ENCODE measurements around the gene NPY5R. TPM values are rescaled to one million over a fixed set of nuclear protein-coding genes. Genes with fewer than 3 reads are reported as not detected.

Gene NPY5R
- total and polyA plus RNA-seq, 2 of the 4 experiments (the other 2 are of a cell fraction), result not detected

DNA sequence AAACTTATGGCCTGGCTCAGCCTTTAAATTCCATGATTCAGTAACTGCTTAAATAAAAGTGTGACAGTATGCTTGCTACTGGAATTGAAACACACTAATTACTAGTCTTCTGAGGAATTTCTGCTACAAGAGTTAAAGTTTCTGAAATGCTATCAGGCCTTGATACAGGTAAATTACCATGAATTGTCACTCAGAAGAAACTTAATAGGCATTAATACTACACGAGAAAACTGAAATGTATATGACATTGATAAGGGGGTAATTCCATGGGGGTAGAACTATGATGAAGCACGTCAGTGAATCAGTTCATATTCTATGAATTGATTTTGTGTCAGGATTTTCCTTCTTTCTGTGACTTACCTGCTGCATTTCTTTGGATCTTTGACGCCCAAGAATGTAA is 8.3 kb upstream of the NPY5R start:
- no peak overlapping the region for H3K14ac ChIP-seq (replicated peaks; ENCODE audit: low read depth, low read length)
- H2AFZ ChIP-seq (replicated peaks; ENCODE audit: low read length, poor library complexity), result no peak overlapping the region
- H2BK20ac ChIP-seq (ENCODE audit: low read depth, low read length), result no peak overlapping the region
- H3K4me1 ChIP-seq (ENCODE audit: control insufficient read depth, insufficient read depth, low read length), result no peaks in the 10 kb centered on the region
- no peak overlapping the region for H2AK5ac ChIP-seq (ENCODE audit: low read depth, low read length)
- H3K18ac ChIP-seq (ENCODE audit: low read depth, low read length), result no peak overlapping the region
- no peak overlapping the region for H2BK15ac ChIP-seq (ENCODE audit: low read depth, low read length)
- intact Hi-C loops (cut with micrococcal nuclease) (no loop called here), in situ Hi-C loops (cut with MboI; ENCODE audit: low sequenced_read_pairs) (loop anchor here (10.0 kb wide), 1 partner anchor 841 kb away; no protein-coding TSS in a partner anchor), dilution Hi-C loops (cut with HindIII; ENCODE audit: low sequenced_read_pairs, unreplicated experiment) (no loop called here)
- H3K9me3 ChIP-seq (ENCODE audit: control insufficient read depth, insufficient read depth, low read length), result no peaks in the 10 kb centered on the region
- peaks cover 19% of the 10 kb centered on the region for H3K27me3 ChIP-seq (ENCODE audit: control insufficient read depth, insufficient read depth, low read length)
- no CpG with 5 or more reads among the region's 3 CpGs for WGBS, 2 experiments (ENCODE audit: extremely low coverage in 2 of 2, insufficient read length in 1 of 2)
- H3K9me1 ChIP-seq (ENCODE audit: insufficient read depth, low read length), result no peaks in the 10 kb centered on the region
- no peak for ATAC-seq (ENCODE audit: low read depth)
- no peak overlapping the region for H2BK5ac ChIP-seq (ENCODE audit: low read depth, low read length, poor library complexity, severe bottlenecking)
- H3K36me3 ChIP-seq (ENCODE audit: control insufficient read depth, insufficient read depth, low read length), result no peaks in the 10 kb centered on the region
- H4K8ac ChIP-seq (ENCODE audit: low read depth in 2 of 2, low read length in 2 of 2), result no peak overlapping the region
- ChIA-PET POLR2A (ENCODE audit: unreplicated experiment) (no interaction called here), CTCF (no interaction called here)
- H4K20me1 ChIP-seq (ENCODE audit: insufficient read depth, low read length), result no peaks in the 10 kb centered on the region
- no peak overlapping the region for H3K4me3 ChIP-seq (ENCODE audit: insufficient read depth, low read depth, low read length)
- no peak overlapping the region for H3K27ac ChIP-seq (ENCODE audit: insufficient read depth, low read length)
- H2BK120ac ChIP-seq (ENCODE audit: low read depth, low read length), result no peak overlapping the region
- no TSS peak for BruUV-seq (replicated peaks)
- H4K91ac ChIP-seq (ENCODE audit: insufficient read depth, low read depth, low read length), result no peak overlapping the region
- DNase-seq, result no peak
- no peaks in the 10 kb centered on the region for H3K79me1 ChIP-seq (ENCODE audit: low read depth in 1 of 2, low read length in 2 of 2)
- H4K5ac ChIP-seq (ENCODE audit: low read depth, low read length), result no peak overlapping the region
- no peak for TF ChIP-seq SMC3 (IDR thresholded peaks at IDR 0.05; ENCODE audit: low read depth, low read length)
- no peak for TF ChIP-seq BHLHE40 (IDR thresholded peaks at IDR 0.05; ENCODE audit: low read depth, low read length)
- no peak for TF ChIP-seq RCOR1 (IDR thresholded peaks at IDR 0.05; ENCODE audit: insufficient replicate concordance, low read length)
- TF ChIP-seq MAFK (IDR thresholded peaks at IDR 0.05; ENCODE audit: low read depth, low read length), result no peak
- no peak for TF ChIP-seq RAD21 (IDR thresholded peaks at IDR 0.05; ENCODE audit: low read length)
- TF ChIP-seq MAZ (IDR thresholded peaks at IDR 0.05; ENCODE audit: borderline replicate concordance, low read depth, low read length), result no peak
- no peak for TF ChIP-seq ELK1 (IDR thresholded peaks at IDR 0.05; ENCODE audit: borderline replicate concordance, low read depth, low read length)
- TF ChIP-seq MXI1 (IDR thresholded peaks at IDR 0.05; ENCODE audit: borderline replicate concordance, low read depth, low read length), result no peak
- TF ChIP-seq, protein P1, sequence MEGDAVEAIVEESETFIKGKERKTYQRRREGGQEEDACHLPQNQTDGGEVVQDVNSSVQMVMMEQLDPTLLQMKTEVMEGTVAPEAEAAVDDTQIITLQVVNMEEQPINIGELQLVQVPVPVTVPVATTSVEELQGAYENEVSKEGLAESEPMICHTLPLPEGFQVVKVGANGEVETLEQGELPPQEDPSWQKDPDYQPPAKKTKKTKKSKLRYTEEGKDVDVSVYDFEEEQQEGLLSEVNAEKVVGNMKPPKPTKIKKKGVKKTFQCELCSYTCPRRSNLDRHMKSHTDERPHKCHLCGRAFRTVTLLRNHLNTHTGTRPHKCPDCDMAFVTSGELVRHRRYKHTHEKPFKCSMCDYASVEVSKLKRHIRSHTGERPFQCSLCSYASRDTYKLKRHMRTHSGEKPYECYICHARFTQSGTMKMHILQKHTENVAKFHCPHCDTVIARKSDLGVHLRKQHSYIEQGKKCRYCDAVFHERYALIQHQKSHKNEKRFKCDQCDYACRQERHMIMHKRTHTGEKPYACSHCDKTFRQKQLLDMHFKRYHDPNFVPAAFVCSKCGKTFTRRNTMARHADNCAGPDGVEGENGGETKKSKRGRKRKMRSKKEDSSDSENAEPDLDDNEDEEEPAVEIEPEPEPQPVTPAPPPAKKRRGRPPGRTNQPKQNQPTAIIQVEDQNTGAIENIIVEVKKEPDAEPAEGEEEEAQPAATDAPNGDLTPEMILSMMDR (conservative IDR thresholded peaks at IDR 0.05; ENCODE audit: low read depth, low read length), result no peak
- TF ChIP-seq CEBPB (IDR thresholded peaks at IDR 0.05; ENCODE audit: low read depth, low read length), result no peak
- H3K23ac ChIP-seq (ENCODE audit: low read depth, low read length), result no peak overlapping the region
- no peak overlapping the region for H3K56ac ChIP-seq (ENCODE audit: extremely low read depth, insufficient read depth, low read length)
- no peak overlapping the region for H3K4me2 ChIP-seq (ENCODE audit: low read depth, low read length)
- no peak overlapping the region for H3K9ac ChIP-seq (ENCODE audit: low read depth, low read length)
- no peak overlapping the region for H2AK9ac ChIP-seq (replicated peaks; ENCODE audit: low read depth, low read length, poor library complexity)
- H3K4ac ChIP-seq (ENCODE audit: low read depth, low read length), result no peak overlapping the region

Data from IMR-90 (cell line).